ENCODE measurements around the gene ELF2.
A peak's percentile ranks its signal among the peaks of the same experiment; 100 is the strongest.
"Not testable (repeated sequence)": the region's sequence is repeated elsewhere in the genome, so short reads cannot be mapped to it uniquely, and the experiment has no call there.

Gene ELF2

DNA sequence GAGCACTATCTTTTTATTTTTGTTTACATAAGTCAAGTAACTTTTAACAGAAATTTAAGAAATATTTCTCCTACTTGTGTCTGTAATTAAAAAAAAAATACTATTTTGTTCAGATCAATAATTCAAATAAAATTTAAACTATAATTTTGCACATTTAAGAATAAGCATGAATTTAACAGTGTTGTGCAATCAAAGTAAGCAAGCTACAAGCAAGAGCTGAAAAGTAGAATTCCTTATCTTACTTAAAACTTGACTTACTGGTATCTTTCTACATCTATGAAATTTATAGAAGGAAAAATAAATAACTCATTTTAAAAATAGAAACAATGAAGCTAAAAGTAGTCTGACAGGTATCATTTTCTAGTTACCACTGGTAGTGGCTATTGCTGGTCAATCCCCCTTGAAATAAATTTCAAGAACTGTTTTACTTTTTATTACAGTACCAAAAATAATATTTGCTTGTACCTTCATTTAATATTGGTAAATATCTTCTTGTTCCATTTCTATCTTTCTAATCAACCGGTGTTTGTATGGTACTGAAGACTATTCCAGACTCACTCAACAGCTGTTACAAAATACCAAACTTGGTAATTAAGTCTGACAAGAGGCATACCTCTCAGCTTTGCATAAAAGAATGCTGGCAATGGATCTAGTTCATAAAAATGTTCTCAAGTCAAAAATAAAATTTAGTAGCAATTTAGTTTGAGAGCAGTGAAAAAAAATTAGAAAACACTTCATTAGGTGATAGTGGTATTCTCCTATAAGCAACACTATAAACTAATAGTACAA, 99.3 kb downstream of the ELF2 start:
- no peak for DNase-seq (ENCODE audit: low read depth)

DNA sequence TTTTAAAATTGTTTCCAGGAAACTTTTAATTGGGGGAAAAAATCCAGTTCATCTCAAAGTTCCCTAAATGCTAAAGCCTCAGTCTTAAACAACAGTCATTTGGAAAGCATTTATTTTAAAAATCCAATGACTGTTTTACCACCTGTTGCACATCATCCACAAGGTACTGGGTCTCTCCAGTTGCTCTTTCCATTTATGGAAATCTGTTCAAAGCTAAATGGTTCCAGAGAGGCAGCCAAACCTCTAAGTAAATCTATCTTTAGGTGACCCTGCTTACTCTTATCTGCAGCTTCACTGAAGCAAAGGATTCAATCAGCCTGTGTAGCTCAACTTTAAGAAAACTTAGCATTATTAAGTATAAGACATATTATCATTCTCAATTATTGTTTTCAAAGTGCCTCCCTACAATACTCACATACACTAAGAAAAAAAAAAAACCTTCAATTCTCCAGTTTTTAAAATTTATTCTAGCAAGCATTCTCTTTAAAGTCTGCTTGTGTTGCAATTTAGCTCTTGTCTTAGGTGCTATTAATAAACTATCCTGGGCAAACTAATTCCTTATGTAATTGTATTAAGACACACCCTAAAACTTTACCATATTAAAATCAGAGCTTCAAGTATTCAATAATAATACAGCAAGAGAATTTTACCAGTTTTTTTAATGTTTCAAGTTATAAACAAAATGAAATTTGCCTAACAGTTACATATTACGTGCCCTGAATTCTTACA, 100.8 kb downstream of the ELF2 start:
- DNase-seq (ENCODE audit: low read depth), result no peak

DNA sequence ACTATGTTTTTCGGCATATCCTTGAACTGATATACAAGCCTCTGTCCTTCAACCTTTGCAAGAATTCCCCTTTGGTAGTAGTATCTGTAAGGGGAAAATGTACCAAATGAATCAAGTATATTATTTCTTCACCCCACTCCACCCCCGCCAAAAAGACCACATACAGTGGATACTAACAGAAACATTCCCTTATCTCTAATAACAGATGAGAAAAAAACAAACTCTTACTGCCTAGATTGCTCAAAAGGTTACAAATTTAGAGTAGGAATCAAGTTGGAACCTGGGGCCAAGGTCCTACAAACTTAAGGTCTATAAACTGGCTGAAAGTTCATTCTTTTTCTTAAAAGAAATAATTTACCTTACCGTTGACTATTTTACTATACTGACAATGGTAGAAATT, 116.4 kb downstream of the ELF2 start:
- no peak for DNase-seq (ENCODE audit: low read depth)

DNA sequence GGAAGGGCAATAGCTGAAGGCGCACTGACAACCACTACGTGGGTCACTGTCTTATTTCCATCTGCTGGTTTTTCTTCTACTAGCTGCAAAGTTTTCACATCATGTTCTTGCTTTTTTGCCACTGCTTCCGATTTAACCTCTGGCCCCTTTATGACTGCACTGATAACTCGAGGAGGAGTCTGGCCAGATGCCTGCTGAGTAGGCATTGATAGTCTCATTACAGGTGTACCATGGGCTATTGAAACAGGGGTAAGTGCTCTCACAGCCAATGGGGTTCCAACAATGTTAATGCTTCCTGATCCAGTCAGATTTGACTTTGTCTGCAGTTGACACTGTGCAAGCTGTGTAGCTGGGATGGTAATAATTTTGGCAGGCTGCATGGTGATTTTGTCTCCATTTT, 118.0 kb downstream of the ELF2 start:
- not testable (repeated sequence) for DNase-seq (ENCODE audit: low read depth)

DNA sequence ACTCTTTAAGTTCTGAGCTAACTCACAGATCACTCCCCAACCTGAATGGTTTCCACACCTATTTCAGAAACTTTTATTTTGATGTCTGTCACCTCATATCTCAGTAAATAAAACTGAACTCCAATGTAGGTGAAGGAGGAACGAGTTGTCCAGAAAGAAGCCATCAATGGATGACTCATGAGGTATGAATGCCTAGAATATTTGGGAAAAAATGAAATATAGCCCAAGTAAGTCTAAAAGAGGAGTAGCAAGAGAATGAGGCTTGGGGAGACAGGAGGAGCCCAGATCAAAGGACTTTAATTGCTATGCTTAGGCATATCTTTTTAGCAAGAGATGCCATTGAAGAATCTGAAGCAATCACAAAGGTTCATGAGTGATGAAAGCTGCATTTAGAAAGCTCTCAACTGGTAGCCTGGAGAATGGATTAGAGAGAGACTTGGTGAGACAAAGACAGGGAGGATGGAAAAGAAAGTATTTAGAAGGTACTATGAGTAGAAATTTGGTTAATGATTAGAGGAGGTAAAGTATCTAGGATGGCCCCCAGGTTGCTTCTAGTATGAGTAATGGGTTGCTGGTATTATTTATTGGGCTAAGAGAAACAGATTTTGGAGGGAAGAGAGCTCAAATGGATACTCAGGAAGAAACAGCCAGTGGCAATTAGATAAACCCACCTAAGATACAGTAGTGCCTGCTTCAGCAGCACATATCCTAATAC, 122.1 kb downstream of the ELF2 start:
- no peak for DNase-seq (ENCODE audit: low read depth)

DNA sequence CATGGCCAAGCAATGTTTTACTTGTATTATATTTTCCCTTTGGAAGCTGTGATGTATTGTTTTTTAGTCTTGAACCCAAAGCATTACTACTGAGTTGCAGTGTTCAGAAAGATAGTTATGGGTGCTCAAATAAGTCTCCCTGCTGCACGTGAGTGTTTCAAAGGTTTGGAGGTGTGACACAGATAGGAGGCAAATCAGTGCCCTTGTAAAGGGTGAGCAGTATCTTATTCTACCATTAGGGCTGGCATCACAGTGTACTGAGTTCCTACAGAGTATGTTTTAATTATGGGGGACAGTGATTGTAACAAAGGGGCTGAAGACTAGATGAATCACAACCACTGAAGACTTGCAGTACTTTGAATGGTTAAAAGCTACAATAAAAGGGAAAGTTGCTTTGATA, 123.1 kb downstream of the ELF2 start:
- no peak for DNase-seq (ENCODE audit: low read depth)

DNA sequence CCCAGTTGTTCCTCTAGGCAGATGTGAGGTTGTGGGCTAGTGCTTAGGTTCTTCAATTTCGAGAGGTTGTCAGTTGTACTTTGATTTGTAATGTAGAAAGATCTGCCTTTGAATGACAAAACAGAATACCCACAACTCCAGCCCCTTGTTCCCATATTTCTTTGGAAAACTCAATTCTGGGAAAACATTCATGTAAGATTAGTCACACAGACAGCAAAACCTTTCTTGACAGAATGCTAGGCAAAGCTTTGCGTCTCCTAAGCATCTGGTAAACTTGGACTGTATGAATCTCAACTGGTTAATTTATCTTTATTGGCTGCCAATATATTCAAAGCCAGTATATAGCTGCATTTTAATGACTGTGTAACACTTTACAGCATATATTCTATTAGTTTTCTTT, 126.6 kb downstream of the ELF2 start:
- no peak for DNase-seq (ENCODE audit: low read depth)

DNA sequence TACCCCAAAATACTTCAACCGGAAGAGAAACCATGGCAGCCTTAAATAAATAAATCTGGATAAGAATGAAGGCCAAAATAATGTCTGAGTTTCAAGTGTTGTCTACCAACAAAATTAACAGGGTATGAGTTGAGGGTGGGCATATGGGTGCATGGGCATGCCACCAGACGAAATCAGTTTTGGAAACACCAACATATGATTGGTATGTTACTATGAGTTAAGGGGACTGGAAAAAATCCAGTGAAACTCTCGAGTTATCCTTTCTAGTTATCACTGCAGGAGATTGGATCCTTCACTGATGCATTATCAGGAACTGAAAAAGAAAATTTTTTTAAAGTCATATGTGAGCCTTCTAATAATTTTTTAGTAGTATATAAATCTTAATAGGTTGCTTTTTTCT, 129.0 kb downstream of the ELF2 start:
- DNase-seq (ENCODE audit: low read depth), result no peak

DNA sequence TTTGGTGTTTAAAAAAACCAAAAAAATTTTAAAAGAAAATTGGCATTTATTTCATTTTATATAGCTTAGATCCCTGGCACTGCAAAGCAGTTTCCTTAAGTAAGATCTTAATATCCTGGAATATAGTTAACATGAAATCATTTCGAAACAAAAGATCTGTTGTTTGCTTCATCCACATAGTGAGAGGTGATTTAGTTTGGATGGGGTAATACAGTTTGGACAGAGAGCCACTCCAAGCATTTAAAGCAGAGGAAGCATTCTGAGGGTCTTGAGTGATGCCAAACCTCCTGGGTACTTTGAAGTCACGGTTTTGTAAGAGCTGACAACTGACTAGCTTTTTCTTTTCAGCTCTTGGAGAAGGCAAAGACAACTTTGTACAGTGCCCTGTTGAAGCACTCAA, 132.7 kb downstream of the ELF2 start:
- DNase-seq (ENCODE audit: low read depth), result no peak

DNA sequence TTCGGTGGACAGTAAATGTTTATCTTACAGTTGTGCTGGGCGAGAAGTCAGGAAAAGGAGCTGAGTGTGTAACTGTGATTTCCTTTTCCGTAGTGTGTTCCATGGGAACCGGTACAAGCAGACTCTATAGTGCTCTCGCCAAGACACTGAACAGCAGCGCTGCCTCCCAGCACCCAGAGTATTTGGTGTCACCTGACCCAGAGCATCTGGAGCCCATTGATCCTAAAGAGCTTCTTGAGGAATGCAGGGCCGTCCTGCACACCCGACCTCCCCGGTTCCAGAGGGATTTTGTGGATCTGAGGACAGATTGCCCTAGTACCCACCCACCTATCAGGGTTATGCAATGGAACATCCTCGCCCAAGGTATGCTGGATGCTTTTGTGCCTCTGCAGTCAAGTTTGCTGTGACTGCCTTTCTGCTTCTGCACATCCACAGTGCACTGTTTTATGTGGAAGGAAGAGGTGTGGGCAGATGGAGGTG, 134.0 kb downstream of the ELF2 start:
- no peak for DNase-seq (ENCODE audit: low read depth)

DNA sequence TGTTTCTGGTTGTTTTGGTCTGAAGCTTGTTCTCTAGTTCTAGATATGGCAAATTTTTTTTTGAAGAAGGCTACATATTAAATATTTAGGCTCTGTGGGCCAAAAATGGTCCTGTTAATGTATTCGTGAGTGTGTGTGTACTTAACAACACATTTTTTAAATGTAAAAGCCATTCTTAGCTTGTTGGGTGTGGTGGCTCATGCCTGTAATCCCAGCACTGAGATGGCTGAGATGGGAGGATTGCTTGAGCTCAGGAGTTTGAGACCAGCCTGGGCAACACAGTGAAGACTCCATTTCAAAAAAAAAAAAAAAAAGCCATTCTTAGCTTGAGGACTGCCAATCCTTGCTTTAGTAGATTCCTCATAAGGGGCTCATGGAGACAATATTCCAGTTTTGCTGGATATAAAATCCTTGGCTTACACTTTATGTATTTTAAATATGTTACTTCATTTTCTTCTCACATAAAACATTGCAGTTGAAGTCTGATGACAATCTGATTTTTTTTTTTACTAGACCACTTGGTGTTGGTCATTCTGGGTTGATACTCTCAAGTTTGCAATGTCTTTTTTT, 138.1 kb downstream of the ELF2 start:
- DNase-seq (ENCODE audit: low read depth), result no peak

DNA sequence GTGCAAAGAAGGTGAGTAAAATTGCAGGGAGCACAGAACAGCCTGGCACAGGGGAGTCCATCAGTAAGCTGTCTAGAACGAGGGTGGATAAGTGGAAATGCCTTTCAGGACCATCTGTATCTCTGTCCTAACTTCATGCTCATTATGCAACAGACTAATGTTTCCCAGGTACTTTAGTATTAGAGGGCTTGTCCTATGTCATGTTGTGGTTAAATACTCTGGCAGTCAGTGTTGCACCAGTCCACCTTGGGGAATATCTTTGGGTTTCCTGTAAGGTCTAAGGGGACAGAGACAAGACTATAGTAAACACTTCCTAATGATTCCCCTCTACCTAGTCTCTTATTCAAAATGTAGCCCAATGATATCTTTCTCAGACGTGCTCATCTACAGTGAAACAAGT, 140.1 kb downstream of the ELF2 start:
- no peak for DNase-seq (ENCODE audit: low read depth)

DNA sequence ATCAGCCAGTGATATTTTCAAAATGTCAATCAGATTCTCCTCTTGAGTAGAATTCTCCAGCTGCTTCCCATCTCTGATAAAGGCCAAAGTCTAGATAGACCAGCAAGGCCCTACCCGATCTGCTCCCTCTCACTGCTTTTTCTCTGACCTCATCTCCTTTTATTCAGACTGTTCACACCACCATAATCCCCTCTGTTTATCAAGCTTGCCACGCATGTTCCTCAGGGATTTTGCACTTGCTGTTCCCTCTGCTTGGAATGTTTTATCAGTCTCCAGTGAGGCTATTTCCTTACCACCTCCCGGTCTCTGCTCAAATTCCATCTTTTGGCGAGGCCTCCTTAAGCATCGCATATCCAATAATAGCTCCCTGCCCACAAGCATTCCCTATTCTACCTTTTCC, 141.4 kb downstream of the ELF2 start:
- no peak for DNase-seq (ENCODE audit: low read depth)

DNA sequence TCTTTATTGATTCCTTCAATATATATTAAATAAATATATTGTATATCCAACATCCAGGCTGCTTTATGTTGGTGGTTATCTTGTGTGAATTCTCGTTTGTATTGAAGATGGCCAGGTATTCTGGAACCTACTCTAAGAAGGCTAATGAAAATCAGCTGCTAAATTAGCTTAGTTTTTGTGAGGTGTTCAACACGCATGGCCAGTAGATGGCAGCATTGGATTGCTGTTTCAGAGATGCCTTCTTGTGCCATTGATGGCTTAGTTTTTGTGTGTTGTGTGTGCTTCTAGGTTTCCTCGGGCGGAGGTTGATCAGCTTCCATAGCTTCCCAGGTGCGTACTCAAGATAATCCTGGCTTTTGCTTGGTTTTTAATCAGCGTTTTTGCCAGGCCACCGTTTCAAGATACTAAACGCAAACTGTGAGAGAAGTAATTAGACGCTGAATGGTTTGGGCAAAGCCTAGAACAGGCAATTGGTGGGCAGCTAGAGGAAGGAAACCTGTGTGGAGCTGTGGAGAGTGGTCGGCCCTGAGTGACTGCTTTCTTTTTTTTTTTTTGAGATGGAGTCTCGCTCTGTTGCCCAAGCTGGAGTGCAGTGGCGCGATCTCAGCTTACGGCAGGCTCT, 146.3 kb downstream of the ELF2 start:
- peak; percentile 52 for DNase-seq (ENCODE audit: low read depth)

DNA sequence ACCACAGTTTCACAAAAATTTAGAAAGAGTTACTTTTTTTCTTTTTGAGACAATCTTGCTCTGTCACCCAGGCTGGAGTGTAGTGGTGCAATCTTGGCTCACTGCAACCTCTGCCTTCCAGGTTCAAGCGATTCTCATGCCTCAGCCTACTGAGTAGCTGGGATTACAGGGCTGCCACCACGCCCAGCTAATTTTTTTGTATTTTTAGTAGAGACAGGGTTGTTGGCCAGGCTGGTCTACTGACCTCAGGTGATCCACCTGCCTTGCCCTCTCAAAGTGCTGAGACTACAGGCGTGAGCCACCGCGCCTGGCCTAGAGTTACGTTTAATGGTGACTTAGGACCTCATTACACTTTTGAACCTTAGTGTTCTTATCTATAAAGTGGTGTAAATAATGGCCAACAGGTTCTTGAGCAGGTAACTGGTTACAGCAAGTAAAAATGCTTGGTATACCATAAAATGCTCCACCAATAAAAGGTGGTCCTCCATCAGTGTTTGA, 147.1 kb downstream of the ELF2 start:
- not testable (repeated sequence) for DNase-seq (ENCODE audit: low read depth)

DNA sequence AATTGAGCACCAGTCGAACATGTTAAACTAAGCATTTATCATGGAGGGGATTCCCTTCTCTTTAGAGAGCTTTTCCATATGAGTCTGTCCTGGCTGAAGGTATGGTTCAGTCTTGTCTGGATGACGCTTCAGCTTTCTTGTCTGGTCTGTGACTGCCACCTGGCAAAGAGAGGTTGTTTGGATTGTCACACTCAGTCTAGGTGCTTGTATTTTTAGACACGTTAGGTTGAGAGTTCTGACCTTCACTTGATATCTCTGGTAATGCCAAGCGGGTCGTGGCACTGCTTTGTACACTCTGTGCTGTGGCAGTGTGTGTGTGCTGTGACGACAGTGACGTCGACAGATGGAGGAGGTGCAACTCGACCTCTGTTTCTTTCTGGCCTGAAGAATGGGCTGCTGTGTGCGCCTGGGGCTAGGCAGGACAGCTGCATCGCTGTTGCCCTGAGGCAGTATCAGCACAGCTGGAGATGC, 148.8 kb downstream of the ELF2 start:
- DNase-seq (ENCODE audit: low read depth), result no peak

DNA sequence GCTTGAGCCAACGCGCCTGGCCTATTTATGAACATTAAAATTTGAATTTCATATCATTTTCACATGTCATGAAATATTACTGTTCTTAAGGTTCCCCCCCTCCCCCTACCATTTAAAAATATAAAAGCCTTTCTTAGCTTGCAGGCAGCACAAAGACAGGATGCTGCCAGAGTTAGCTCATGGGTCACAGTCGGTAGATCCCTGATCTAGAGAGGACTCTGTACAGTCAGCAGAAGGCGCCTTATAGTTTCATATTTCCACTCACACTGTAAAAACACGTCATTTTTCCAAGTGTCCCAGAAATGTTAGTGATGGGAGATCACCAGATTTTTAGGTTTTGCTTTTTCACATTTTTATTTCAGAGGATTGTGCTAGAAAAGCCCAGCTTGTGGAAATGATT, 149.2 kb downstream of the ELF2 start:
- no peak for DNase-seq (ENCODE audit: low read depth)

DNA sequence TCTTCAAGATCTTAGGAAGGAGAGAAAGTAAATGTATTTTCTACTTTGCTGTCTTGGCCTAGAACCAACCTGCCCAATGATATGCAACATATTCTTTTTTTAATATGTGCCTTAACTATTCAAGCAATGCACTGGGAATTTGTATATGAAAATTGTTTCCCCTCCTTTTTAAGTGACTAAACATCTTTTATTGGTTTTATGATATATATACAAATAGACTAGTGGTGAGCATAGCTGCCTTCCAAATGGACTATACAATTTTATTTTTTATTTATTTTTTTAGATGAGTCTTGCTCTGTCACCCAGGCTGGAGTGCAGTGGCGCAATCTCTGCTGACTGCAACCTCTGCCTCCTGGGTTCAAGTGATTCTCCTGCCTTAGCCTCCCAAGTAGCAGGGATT, 151.2 kb downstream of the ELF2 start:
- no peak for DNase-seq (ENCODE audit: low read depth)

DNA sequence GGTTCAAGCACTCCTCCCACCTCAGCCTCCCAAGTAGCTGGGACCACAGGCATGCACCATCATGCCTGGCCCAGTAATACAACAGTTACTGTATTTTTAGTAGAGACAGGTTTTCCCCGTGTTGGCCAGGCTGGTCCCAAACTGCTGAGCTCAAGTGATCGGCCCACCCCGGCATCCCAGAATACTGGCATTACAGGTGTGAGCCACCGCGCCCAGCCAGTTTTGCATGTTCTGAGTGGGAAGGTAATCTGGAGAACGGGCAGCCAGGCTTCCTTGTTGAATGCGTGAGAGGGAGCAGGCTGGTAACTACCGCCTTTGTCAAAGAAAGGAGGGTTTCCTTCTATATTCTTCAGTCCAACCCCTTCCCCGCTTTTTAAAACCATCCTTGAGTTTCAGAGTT, 152.3 kb downstream of the ELF2 start:
- DNase-seq (ENCODE audit: low read depth), result no peak

DNA sequence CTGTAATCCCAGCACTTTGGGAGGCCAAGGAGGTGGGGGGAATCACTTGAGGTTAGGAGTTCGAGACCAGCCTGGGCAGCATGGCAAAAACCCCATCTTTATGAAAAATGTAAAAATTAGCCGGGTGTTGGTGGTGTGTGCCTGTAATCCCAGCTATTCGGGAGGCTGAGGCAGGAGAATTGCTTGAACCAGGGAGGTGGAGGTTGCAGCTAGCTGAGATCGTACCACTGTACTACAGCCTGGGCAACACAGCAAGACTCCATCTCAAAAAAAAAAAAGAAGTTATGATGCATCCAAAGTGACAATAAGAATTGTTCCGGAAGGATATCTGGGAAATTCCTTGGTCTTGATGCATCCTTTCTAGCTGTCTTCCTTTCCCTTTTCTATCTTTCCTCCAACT, 154.2 kb downstream of the ELF2 start:
- no peak for DNase-seq (ENCODE audit: low read depth)

DNA sequence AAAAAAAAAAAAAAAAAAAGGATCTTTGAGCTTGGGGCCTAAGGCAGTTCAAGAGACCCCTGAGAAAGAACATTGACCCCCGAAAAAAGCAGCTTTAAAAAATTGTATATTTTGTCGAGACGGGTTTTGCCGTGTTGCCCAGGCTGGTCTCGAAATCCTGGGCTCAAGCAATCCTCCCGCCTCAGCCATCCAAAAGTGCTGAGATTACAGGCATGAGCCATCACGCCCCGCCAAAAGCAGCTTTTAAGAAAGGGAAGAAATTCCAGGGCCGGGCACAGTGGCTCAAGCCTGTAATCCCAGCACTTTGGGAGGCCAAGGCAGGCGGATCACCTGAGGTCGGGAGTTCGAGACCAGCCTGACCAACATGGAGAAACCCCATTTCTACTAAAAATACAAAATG, 155.9 kb downstream of the ELF2 start:
- not testable (repeated sequence) for DNase-seq (ENCODE audit: low read depth)

DNA sequence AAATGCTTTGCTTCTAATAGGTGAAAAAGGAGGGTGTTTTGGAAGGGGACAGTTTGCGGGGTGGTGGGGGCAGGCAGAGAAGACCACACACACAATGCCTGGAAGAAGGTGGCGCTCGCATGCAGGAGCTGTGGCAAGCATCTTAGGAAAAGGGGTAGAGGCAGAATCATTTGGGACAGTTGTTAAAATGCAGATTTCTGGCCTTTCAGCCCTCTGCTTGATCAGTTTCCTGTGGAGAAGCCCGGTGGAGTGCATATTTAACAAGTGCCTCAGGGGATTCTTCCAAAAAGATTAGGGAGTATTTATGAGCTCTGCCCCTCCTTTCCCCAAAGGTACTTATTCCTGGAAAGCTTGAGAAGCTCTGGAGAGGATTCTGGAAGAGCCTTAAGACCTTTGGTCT, 156.6 kb downstream of the ELF2 start:
- no peak for DNase-seq (ENCODE audit: low read depth)

Measured in CMK (cell line).